ENCODE results near the gene CARMIL3. TPM values are rescaled to one million over a fixed set of nuclear protein-coding genes. Genes with fewer than 3 reads are reported as not detected.

Gene CARMIL3
- total RNA-seq, 3 donors from 2014 or later = 0.16 to 0.98 (median 0.73) TPM

GRCh38 chr14:24084440-24084839 lies 32.6 kb downstream of the CARMIL3 start:
- TF ChIP-seq POLR2AphosphoS5 (IDR thresholded peaks at IDR 0.05) = no peak
- no peak for TF ChIP-seq POLR2A (IDR thresholded peaks at IDR 0.05)
- no peak for TF ChIP-seq CTCF (IDR thresholded peaks at IDR 0.05)
- intact Hi-C loops (cut with DNase I; ENCODE audit: low total_unique reads) = no loop called here
- no peaks in the 10 kb centered on the region for H3K27me3 ChIP-seq
- H3K27ac ChIP-seq = no peak overlapping the region
- H3K9me3 ChIP-seq = no peaks in the 10 kb centered on the region
- no peak overlapping the region for H3K4me3 ChIP-seq
- no peak for DNase-seq (ENCODE audit: low spot score in 2 of 2)
- H3K4me1 ChIP-seq = no peaks in the 10 kb centered on the region
- H3K36me3 ChIP-seq = no peaks in the 10 kb centered on the region

- H3K4me3 ChIP-seq = no peak overlapping the region
- TF ChIP-seq POLR2A (IDR thresholded peaks at IDR 0.05) = no peak
- H3K4me1 ChIP-seq = no peaks in the 10 kb centered on the region
- DNase-seq (ENCODE audit: low spot score in 2 of 2) = no peak
- no peaks in the 10 kb centered on the region for H3K36me3 ChIP-seq
- H3K9me3 ChIP-seq = no peaks in the 10 kb centered on the region
- H3K27me3 ChIP-seq = no peaks in the 10 kb centered on the region
- intact Hi-C loops (cut with DNase I; ENCODE audit: low total_unique reads) = no loop called here
- no peak overlapping the region for H3K27ac ChIP-seq
These were observed 33.4 kb downstream of the CARMIL3 start for GRCh38 chr14:24085215-24085614.

GRCh38 chr14:24086193-24086955 lies 34.6 kb downstream of the CARMIL3 start:
- no peaks in the 10 kb centered on the region for H3K4me1 ChIP-seq
- TF ChIP-seq POLR2AphosphoS5 (IDR thresholded peaks at IDR 0.05) (no peak), POLR2A (IDR thresholded peaks at IDR 0.05) (no peak), CTCF (IDR thresholded peaks at IDR 0.05) (no peak)
- H3K27ac ChIP-seq = no peak overlapping the region
- no peaks in the 10 kb centered on the region for H3K36me3 ChIP-seq
- DNase-seq (ENCODE audit: low spot score in 2 of 2) = no peak
- no peak overlapping the region for H3K4me3 ChIP-seq
- H3K9me3 ChIP-seq = no peaks in the 10 kb centered on the region
- no peaks in the 10 kb centered on the region for H3K27me3 ChIP-seq
- intact Hi-C loops (cut with DNase I; ENCODE audit: low total_unique reads) = no loop called here

GRCh38 chr14:24087004-24087403 lies 35.2 kb downstream of the CARMIL3 start:
- no peak for DNase-seq (ENCODE audit: low spot score in 2 of 2)
- TF ChIP-seq POLR2A (IDR thresholded peaks at IDR 0.05) (no peak), CTCF (IDR thresholded peaks at IDR 0.05) (no peak), POLR2AphosphoS5 (IDR thresholded peaks at IDR 0.05) (no peak)
- H3K9me3 ChIP-seq = no peaks in the 10 kb centered on the region
- intact Hi-C loops (cut with DNase I; ENCODE audit: low total_unique reads) = no loop called here
- no peaks in the 10 kb centered on the region for H3K36me3 ChIP-seq
- H3K4me3 ChIP-seq = no peak overlapping the region
- no peaks in the 10 kb centered on the region for H3K27me3 ChIP-seq
- H3K27ac ChIP-seq = no peak overlapping the region
- no peaks in the 10 kb centered on the region for H3K4me1 ChIP-seq

GRCh38 chr14:24088095-24088494 lies 36.3 kb downstream of the CARMIL3 start:
- Histone ChIP-seq H3K4me3 (no peak overlapping the region), H3K27ac (no peak overlapping the region), H3K4me1 (no peaks in the 10 kb centered on the region), H3K27me3 (no peaks in the 10 kb centered on the region), H3K9me3 (no peaks in the 10 kb centered on the region), H3K36me3 (no peaks in the 10 kb centered on the region)
- TF ChIP-seq POLR2AphosphoS5 (IDR thresholded peaks at IDR 0.05) = no peak
- TF ChIP-seq CTCF (IDR thresholded peaks at IDR 0.05) = no peak
- no peak for TF ChIP-seq POLR2A (IDR thresholded peaks at IDR 0.05)
- DNase-seq (ENCODE audit: low spot score in 2 of 2) = no peak
- intact Hi-C loops (cut with DNase I; ENCODE audit: low total_unique reads) = no loop called here
